GM13977 (cell line): ENCODE data around the gene TRIP6.

Source experiments
- DNase-seq: peaks from one replicate; pipeline ENCODE4 v3.0.0; 2012; ENCODE audit warnings: low spot score
- in situ Hi-C: fragments of 300-500 bp; cut with MboI; formaldehyde crosslinking; loops from one replicate; pipeline ENCODE4 v1.12.0; 2022; ENCODE audit warnings: low sequenced_read_pairs, low pct_unique_long_range_greater_than_20kb, mixed read lengths, inconsistent platforms; ENCODE audit not compliant: unreplicated experiment
- TF ChIP-seq, protein P1 (sequence below): IDR thresholded peaks from 2 replicates; pipeline ENCODE4 v1.5.1; 2012; ENCODE audit warnings: mild to moderate bottlenecking, control low read depth; ENCODE audit not compliant: insufficient read depth; ENCODE audit errors: extremely low read depth, missing control alignments

The TRIP6 gene

GRCh38 chr7:100894860-100895700, 27.9 kb downstream of the TRIP6 start:
- peak; percentile 79 for DNase-seq
- in situ Hi-C loops, result loop anchor here (5.0 to 10.0 kb wide), 2 partner anchors 162 to 190 kb away; partner anchors contain the start of gene TRIM56
- TF ChIP-seq, protein P1, sequence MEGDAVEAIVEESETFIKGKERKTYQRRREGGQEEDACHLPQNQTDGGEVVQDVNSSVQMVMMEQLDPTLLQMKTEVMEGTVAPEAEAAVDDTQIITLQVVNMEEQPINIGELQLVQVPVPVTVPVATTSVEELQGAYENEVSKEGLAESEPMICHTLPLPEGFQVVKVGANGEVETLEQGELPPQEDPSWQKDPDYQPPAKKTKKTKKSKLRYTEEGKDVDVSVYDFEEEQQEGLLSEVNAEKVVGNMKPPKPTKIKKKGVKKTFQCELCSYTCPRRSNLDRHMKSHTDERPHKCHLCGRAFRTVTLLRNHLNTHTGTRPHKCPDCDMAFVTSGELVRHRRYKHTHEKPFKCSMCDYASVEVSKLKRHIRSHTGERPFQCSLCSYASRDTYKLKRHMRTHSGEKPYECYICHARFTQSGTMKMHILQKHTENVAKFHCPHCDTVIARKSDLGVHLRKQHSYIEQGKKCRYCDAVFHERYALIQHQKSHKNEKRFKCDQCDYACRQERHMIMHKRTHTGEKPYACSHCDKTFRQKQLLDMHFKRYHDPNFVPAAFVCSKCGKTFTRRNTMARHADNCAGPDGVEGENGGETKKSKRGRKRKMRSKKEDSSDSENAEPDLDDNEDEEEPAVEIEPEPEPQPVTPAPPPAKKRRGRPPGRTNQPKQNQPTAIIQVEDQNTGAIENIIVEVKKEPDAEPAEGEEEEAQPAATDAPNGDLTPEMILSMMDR, result peak; percentile 90

- DNase-seq, result peak; percentile 64
- in situ Hi-C loops, result loop anchor here (10.0 kb wide), 1 partner anchor 189 kb away; the partner anchor contains the start of gene TRIM56
- TF ChIP-seq, protein P1, result no peak
Measured at GRCh38 chr7:100895701-100895955, 28.4 kb downstream of the TRIP6 start, which contains the start of gene ACHE. Gene ACHE, minus strand, starts transcription at chr7:100895888. Its CDS starts 1,656 bp downstream, at chr7:100894232.

DNA sequence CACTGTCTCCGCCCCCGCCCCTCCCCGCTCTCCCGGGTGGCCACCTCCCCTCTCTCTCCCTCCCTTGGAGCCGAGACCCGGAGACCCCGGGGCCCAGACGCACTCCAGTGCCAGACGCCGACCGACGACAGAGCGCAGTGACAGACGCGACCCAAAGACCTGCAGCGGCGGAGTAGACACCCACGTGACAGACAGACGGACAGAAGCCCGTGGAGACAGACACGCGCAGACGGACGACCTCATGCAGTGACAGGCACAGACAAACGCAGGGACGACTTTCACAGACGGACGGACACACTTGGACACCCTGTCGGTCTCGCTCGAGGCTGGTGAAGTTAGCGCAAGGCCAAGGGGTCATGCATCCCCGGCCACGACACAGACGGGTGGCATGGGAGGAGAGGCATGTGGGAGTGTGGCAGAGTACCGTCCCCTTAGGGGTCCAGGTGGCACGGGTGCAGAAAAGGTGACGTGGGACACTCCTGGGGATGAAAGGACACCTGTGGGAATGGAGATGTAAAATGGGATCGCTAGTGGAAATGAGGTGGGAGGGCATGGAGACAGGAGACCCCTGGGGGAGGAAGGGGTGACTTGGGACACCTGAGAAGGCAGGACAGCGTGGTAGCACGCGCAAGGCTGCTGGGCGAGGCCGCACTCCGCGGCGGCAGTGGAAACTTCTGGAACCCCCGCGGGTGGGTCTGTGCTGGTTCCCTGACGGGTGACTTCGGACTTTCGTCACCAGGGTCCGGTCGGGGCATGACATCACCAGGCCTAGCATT, 29.0 kb downstream of the TRIP6 start:
- TF ChIP-seq, protein P1, result no peak
- in situ Hi-C loops, result loop anchor here (10.0 kb wide), 1 partner anchor 189 kb away; the partner anchor contains the start of gene TRIM56

DNA sequence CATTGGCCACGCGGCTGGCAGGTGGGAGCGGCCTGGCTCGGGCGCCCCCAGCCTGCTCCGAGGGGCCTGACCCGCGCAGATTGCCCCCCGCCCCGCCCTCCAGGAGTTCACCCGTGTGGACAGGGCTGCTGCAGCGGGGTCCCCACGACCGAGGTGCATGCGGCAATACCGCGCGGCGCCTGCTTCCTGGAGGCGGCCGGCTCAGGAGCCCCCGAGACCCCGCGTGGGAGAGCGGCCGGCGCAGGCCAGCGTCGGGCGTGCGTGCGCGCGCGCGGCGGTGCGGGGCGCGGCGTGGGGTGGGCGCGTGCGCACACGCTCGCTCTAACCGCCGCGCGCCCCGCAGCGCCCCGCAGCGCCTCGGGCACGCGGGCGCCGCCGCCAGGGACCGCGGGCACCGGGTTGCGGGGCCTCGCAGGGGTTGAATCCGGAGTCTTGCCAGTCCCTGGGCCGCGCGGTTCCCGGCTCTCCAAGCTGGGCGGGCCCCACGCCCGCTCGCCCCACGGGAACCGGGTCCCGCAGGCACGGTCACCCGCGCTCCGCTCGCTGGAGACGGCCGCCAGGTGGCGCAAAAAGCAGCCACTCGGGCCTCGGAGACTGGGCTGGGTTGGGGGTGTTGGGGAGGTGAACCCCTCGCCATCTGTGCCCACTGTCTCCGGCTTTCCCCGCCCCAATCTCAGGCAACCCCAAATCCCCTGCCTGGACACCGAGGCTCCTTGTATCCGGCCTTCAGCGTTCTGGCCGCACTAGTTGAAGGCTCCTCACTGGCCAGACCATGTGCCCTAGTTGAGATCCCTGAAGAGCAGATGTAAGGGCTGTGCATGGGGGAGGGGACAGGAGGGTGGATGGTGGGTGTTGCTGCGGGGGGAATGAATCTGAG, 29.8 kb downstream of the TRIP6 start:
- TF ChIP-seq, protein P1, result peak; percentile 90
- in situ Hi-C loops, result loop anchor here (10.0 kb wide), 1 partner anchor 188 kb away; the partner anchor contains the start of gene TRIM56
- peak; percentile 73 for DNase-seq

More for the DNA sequence above, 29.0 kb downstream of the TRIP6 start:
- DNase-seq, result no peak

- in situ Hi-C loops, result loop anchor here (10.0 kb wide), 1 partner anchor 187 kb away; the partner anchor contains the start of gene TRIM56
- DNase-seq, result no peak
- TF ChIP-seq, protein P1, result no peak
Measured at GRCh38 chr7:100897772-100898454, 30.7 kb downstream of the TRIP6 start.
